ENCODE measurements around the gene RBM47.

The RBM47 gene

GRCh38 chr4:40544221-40544620, 85.4 kb downstream of the RBM47 start:
- no peak overlapping the region for H2AFZ ChIP-seq (ENCODE audit: low read depth, low read length, severe bottlenecking)
- H3K9me2 ChIP-seq (replicated peaks; ENCODE audit: insufficient read depth, low read length): no peaks in the 10 kb centered on the region
- no peak overlapping the region for H3K4me3 ChIP-seq (ENCODE audit: insufficient read depth, low read length, poor library complexity, severe bottlenecking)
- TF ChIP-seq EZH2phosphoT487 (conservative IDR thresholded peaks at IDR 0.05; ENCODE audit: low read length) (no peak), CTCF (IDR thresholded peaks at IDR 0.05; ENCODE audit: insufficient read depth, low read length, poor library complexity, severe bottlenecking) (no peak)
- no peaks in the 10 kb centered on the region for H3K9me3 ChIP-seq (ENCODE audit: insufficient read depth, low read length)
- H3K27ac ChIP-seq (ENCODE audit: low read depth, low read length): no peak overlapping the region
- H3K79me2 ChIP-seq (ENCODE audit: insufficient read depth, low read length): no peaks in the 10 kb centered on the region
- H3F3A ChIP-seq (ENCODE audit: insufficient read depth): no peaks in the 10 kb centered on the region
- H3K36me3 ChIP-seq (ENCODE audit: low read length): no peaks in the 10 kb centered on the region
- H3K4me2 ChIP-seq (ENCODE audit: low read depth, low read length, poor library complexity, severe bottlenecking): no peak overlapping the region
- no peaks in the 10 kb centered on the region for H4K20me1 ChIP-seq (ENCODE audit: low read depth, low read length)
- no peaks in the 10 kb centered on the region for H3K27me3 ChIP-seq (ENCODE audit: low read length)
- no peak overlapping the region for H3K9ac ChIP-seq (ENCODE audit: low read length)

GRCh38 chr4:40540800-40541199, 88.9 kb downstream of the RBM47 start:
- Histone ChIP-seq H3K9me2 (replicated peaks; ENCODE audit: insufficient read depth, low read length) (no peaks in the 10 kb centered on the region), H3K27me3 (ENCODE audit: low read length) (no peaks in the 10 kb centered on the region), H3K9ac (ENCODE audit: low read length) (no peak overlapping the region), H4K20me1 (ENCODE audit: low read depth, low read length) (no peaks in the 10 kb centered on the region), H3K27ac (ENCODE audit: low read depth, low read length) (no peak overlapping the region), H3K9me3 (ENCODE audit: insufficient read depth, low read length) (no peaks in the 10 kb centered on the region), H3K36me3 (ENCODE audit: low read length) (no peaks in the 10 kb centered on the region), H2AFZ (ENCODE audit: low read depth, low read length, severe bottlenecking) (no peak overlapping the region), H3K79me2 (ENCODE audit: insufficient read depth, low read length) (no peaks in the 10 kb centered on the region), H3F3A (ENCODE audit: insufficient read depth) (no peaks in the 10 kb centered on the region), H3K4me3 (ENCODE audit: insufficient read depth, low read length, poor library complexity, severe bottlenecking) (no peak overlapping the region), H3K4me2 (ENCODE audit: low read depth, low read length, poor library complexity, severe bottlenecking) (no peak overlapping the region)
- TF ChIP-seq CTCF (IDR thresholded peaks at IDR 0.05; ENCODE audit: insufficient read depth, low read length, poor library complexity, severe bottlenecking) (no peak), EZH2phosphoT487 (conservative IDR thresholded peaks at IDR 0.05; ENCODE audit: low read length) (no peak)

GRCh38 chr4:40536032-40536431, 93.6 kb downstream of the RBM47 start:
- Histone ChIP-seq H4K20me1 (ENCODE audit: low read depth, low read length) (no peaks in the 10 kb centered on the region), H3K9me3 (ENCODE audit: insufficient read depth, low read length) (no peaks in the 10 kb centered on the region), H3K9ac (ENCODE audit: low read length) (no peak overlapping the region), H3K4me2 (ENCODE audit: low read depth, low read length, poor library complexity, severe bottlenecking) (peak overlapping the region; percentile 12), H3K9me2 (replicated peaks; ENCODE audit: insufficient read depth, low read length) (no peaks in the 10 kb centered on the region), H3F3A (ENCODE audit: insufficient read depth) (no peaks in the 10 kb centered on the region), H3K27ac (ENCODE audit: low read depth, low read length) (no peak overlapping the region), H3K36me3 (ENCODE audit: low read length) (no peaks in the 10 kb centered on the region), H2AFZ (ENCODE audit: low read depth, low read length, severe bottlenecking) (no peak overlapping the region), H3K27me3 (ENCODE audit: low read length) (no peaks in the 10 kb centered on the region), H3K79me2 (ENCODE audit: insufficient read depth, low read length) (no peaks in the 10 kb centered on the region), H3K4me3 (ENCODE audit: insufficient read depth, low read length, poor library complexity, severe bottlenecking) (no peak overlapping the region)
- no peak for TF ChIP-seq CTCF (IDR thresholded peaks at IDR 0.05; ENCODE audit: insufficient read depth, low read length, poor library complexity, severe bottlenecking)
- no peak for TF ChIP-seq EZH2phosphoT487 (conservative IDR thresholded peaks at IDR 0.05; ENCODE audit: low read length)

GRCh38 chr4:40531636-40532023, 98.0 kb downstream of the RBM47 start:
- H3K36me3 ChIP-seq (ENCODE audit: low read length): no peaks in the 10 kb centered on the region
- H3K4me3 ChIP-seq (ENCODE audit: insufficient read depth, low read length, poor library complexity, severe bottlenecking): no peak overlapping the region
- no peaks in the 10 kb centered on the region for H3K9me2 ChIP-seq (replicated peaks; ENCODE audit: insufficient read depth, low read length)
- no peaks in the 10 kb centered on the region for H3F3A ChIP-seq (ENCODE audit: insufficient read depth)
- H3K27ac ChIP-seq (ENCODE audit: low read depth, low read length): no peak overlapping the region
- no peaks in the 10 kb centered on the region for H3K27me3 ChIP-seq (ENCODE audit: low read length)
- H3K9ac ChIP-seq (ENCODE audit: low read length): no peak overlapping the region
- H2AFZ ChIP-seq (ENCODE audit: low read depth, low read length, severe bottlenecking): no peak overlapping the region
- H3K79me2 ChIP-seq (ENCODE audit: insufficient read depth, low read length): no peaks in the 10 kb centered on the region
- H3K4me2 ChIP-seq (ENCODE audit: low read depth, low read length, poor library complexity, severe bottlenecking): no peak overlapping the region
- H4K20me1 ChIP-seq (ENCODE audit: low read depth, low read length): no peaks in the 10 kb centered on the region
- H3K9me3 ChIP-seq (ENCODE audit: insufficient read depth, low read length): no peaks in the 10 kb centered on the region
- no peak for TF ChIP-seq EZH2phosphoT487 (conservative IDR thresholded peaks at IDR 0.05; ENCODE audit: low read length)
- no peak for TF ChIP-seq CTCF (IDR thresholded peaks at IDR 0.05; ENCODE audit: insufficient read depth, low read length, poor library complexity, severe bottlenecking)
